Thyroid gland (tissue), 4 donors: ENCODE results near the gene HIGD2A. TPM values are rescaled to one million over a fixed set of nuclear protein-coding genes. Genes with fewer than 3 reads are reported as not detected.

Source experiments
- DNase-seq, 2 donors: peaks; one replicate each; pipeline ENCODE4 v3.0.0-alpha.2; 2019
- H3K27ac ChIP-seq, 3 donors: fragments of 200-600 bp; sonication (generic); 1 replicate in 2 of 3; 2 replicates in 1 of 3; pipeline ENCODE4 v1.5.1; 2016 to 2019; ENCODE audit warnings: mild to moderate bottlenecking in 1 of 3, moderate library complexity in 1 of 3
- H3K27me3 ChIP-seq: fragments of 200-600 bp; sonication (generic); one replicate; pipeline ENCODE4 v1.5.1; 2019
- H3K36me3 ChIP-seq, 2 donors: fragments of 200-600 bp; sonication (generic); one replicate each; pipeline ENCODE4 v1.5.1; 2016 to 2019
- H3K4me1 ChIP-seq, 2 donors: fragments of 200-600 bp; sonication (generic); one replicate each; pipeline ENCODE4 v1.5.1; 2017 to 2019
- H3K4me3 ChIP-seq, 3 donors: fragments of 200-600 bp; sonication (generic); replicated peaks in 1 of 3; 1 replicate in 2 of 3; 2 replicates in 1 of 3; pipeline ENCODE4 v1.5.1; 2016; ENCODE audit warnings: mild to moderate bottlenecking in 1 of 3
- H3K9me3 ChIP-seq: fragments of 200-600 bp; sonication (generic); one replicate; pipeline ENCODE4 v1.5.1; 2017
- CTCF ChIP-seq, 6 experiments: fragments of 200-600 bp in 3 of 6; fragments of 450-650 bp in 3 of 6; sonication (generic) in 3 of 6; IDR thresholded peaks; one replicate each; pipeline ENCODE4 v1.5.1; 2016 to 2019; ENCODE audit warnings: antibody characterized with exemption in 6 of 6, mild to moderate bottlenecking in 2 of 6, inconsistent platforms in 1 of 6, moderate library complexity in 1 of 6
- POLR2A ChIP-seq, 2 donors: fragments of 450-650 bp; IDR thresholded peaks; one replicate each; pipeline ENCODE4 v1.6.1; 2017; ENCODE audit warnings: antibody characterized with exemption in 2 of 2, mild to moderate bottlenecking in 2 of 2, moderate library complexity in 1 of 2
- WGBS, 2 donors: methylation state at CpG; one replicate each; pipeline ENCODE4 v1.1.5; 2017; 5-methylcytosine and 5-hydroxymethylcytosine counted together
- intact Hi-C: fragments of 100-400 bp; cut with DNase I; formaldehyde crosslinking; loops from one replicate; pipeline ENCODE4 v1.15.1; 2023
- total RNA-seq, 4 donors: library from RNA; depleted of rRNA; stranded (reverse); fragments of >200 nt; gene quantifications; one replicate each; pipeline ENCODE4 v1.2.3, GENCODE V29; 2016

The HIGD2A gene
- total RNA-seq, 4 donors from 2014 or later = 112 to 188 (median 138) TPM

DNA sequence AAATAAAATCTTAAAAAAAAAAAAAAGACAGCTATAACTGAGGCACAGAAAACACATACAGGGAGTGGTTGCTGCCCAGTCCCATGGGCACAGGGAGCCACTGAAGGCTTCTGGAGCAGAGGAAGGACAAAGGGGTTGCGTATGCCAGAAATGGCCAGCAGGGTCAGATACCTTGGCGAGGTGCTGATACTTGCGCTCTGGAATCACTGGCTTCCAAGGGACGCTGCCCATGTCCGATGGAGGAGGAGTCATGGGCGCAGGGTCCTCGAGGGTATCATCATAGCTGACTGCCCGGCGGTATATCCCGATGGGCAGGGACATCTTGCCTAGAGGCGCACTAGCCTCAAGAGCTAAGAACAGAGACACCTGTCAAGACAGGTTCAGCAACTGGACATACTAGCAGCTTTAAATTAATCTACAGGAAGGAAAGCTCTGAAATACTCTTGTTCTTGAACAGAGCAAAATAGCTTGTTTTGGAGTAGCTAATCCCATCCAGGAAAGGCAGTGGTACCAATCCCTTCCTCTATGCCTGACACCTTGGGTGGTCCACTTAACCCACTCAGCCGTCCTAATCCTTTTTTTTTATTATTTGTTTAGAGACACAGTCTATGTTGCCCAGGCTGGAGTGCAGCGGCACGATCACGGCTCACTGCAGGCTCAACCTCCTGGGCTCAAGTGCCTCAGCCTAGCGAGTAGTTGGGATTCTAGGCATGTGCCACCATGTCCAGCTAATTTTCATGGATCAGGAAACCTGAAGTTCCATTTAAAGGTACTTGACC, 33.0 kb upstream of the HIGD2A start:
- Histone ChIP-seq H3K27ac (no peak overlapping the region), H3K36me3 (peaks cover 17 to 18% of the 10 kb centered on the region in 2 donors), H3K4me1 (peaks cover 8 to 26% of the 10 kb centered on the region in 2 donors), H3K9me3 (no peaks in the 10 kb centered on the region), H3K4me3 (no peak overlapping the region), H3K27me3 (no peaks in the 10 kb centered on the region)
- peak; percentile 64 to 66 for DNase-seq
- WGBS, 2 donors = 68 to 81% methylated on average over 16 of the region's 16 CpGs
- intact Hi-C loops = no loop called here
- TF ChIP-seq CTCF (IDR thresholded peaks at IDR 0.05) = no peak
- TF ChIP-seq POLR2A (IDR thresholded peaks at IDR 0.05) = no peak

GRCh38 chr5:176356179-176356566, 32.4 kb upstream of the HIGD2A start:
- Histone ChIP-seq H3K27me3 (no peaks in the 10 kb centered on the region), H3K27ac (no peak overlapping the region), H3K4me1 (peaks cover 11 to 24% of the 10 kb centered on the region in 2 donors), H3K4me3 (no peak overlapping the region), H3K36me3 (peaks cover 17 to 18% of the 10 kb centered on the region in 2 donors), H3K9me3 (no peaks in the 10 kb centered on the region)
- TF ChIP-seq CTCF (IDR thresholded peaks at IDR 0.05) = no peak
- no peak for TF ChIP-seq POLR2A (IDR thresholded peaks at IDR 0.05)
- intact Hi-C loops = no loop called here
- DNase-seq = no peak
- 59 to 63% methylated on average over 3 of the region's 3 CpGs for WGBS, 2 donors

DNA sequence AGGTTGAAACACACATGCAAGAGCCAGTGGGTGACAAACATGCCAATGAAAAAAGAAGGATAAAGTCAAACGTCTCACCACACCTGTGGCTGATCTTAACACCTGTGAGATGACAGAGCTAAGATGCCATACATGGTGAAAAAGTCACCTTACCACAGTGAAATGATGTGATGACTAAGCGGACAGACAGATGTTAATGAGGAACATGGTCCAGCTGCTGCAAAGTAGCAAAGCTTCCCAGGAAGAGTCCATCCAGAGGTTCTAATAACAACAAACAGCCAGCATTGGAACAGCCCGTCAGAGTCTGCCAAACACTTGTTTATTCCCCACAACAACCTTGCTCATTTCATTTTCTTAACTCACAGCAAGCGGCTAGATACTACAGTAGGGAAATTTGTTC, 28.9 kb upstream of the HIGD2A start:
- no peaks in the 10 kb centered on the region for H3K9me3 ChIP-seq
- H3K27me3 ChIP-seq = no peaks in the 10 kb centered on the region
- H3K36me3 ChIP-seq = peaks cover 3% of the 10 kb centered on the region in 2 donors
- H3K4me3 ChIP-seq = no peak overlapping the region
- TF ChIP-seq CTCF (IDR thresholded peaks at IDR 0.05) (no peak), POLR2A (IDR thresholded peaks at IDR 0.05) (no peak)
- H3K4me1 ChIP-seq = peaks cover 11 to 25% of the 10 kb centered on the region in 2 donors
- H3K27ac ChIP-seq = no peak overlapping the region
- intact Hi-C loops = no loop called here
- no peak for DNase-seq
- 75 to 77% methylated on average over 4 of the region's 4 CpGs for WGBS, 2 donors

DNA sequence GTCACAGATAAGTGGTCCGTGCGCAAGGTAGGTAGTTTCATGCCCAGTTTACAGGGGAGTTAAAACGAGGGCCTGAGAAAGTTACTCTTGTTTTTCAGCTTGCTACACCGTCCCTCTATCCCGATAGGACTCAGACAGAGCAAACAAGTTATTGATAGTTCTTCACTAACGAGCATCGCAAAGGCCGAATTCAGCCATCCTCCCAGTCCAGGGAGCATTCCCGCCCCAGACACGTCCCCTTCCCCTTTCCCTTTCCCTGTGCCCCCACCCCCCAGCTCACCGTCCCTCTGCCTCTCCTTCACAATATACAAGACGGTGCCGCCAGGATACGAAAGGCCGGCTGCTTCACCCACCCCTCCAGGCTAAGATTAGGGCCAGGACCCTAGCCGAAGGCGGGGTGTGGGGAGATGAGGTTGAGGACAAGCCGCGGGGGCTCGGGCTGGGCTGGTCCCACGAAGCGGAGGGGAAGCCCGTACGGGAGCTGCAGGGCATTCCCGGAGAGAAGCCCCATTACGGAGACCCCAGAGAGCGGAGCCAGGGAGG, 27.6 kb upstream of the HIGD2A start:
- H3K36me3 ChIP-seq = peaks cover 0 to 3% of the 10 kb centered on the region in 2 donors

More for the DNA sequence above, 27.6 kb upstream of the HIGD2A start:
- Histone ChIP-seq H3K9me3 (no peaks in the 10 kb centered on the region), H3K27ac (peak overlapping the region in 2 of 3 donors; percentile 25 to 69), H3K27me3 (no peaks in the 10 kb centered on the region), H3K4me3 (peak overlapping the region; percentile 57 to 99 (median 97)), H3K4me1 (peaks cover 14 to 25% of the 10 kb centered on the region in 2 donors)
- TF ChIP-seq CTCF (IDR thresholded peaks at IDR 0.05) = no peak
- TF ChIP-seq POLR2A (IDR thresholded peaks at IDR 0.05) = no peak
- intact Hi-C loops = no loop called here
- peak; percentile 15 for DNase-seq
- 2 to 4% methylated on average over 16 to 27 of the region's 27 CpGs for WGBS, 2 donors
